ENCODE data around the gene USP44. TPM values are rescaled to one million over a fixed set of nuclear protein-coding genes. Genes with fewer than 3 reads are reported as not detected.

Gene USP44
- total and polyA plus RNA-seq, 2 donors: 0.33 to 1.3 TPM

- Histone ChIP-seq H3K9me3 (ENCODE audit: control insufficient read depth in 2 of 2, insufficient read depth in 1 of 2, low read length in 1 of 2) (peaks cover 4 to 10% of the 10 kb centered on the region in 2 donors), H3K4me3 (ENCODE audit: low read length in 2 of 2) (no peak overlapping the region), H3K27ac (ENCODE audit: low read depth in 1 of 2, low read length in 1 of 2) (no peak overlapping the region), H3K27me3 (ENCODE audit: control insufficient read depth in 2 of 2, insufficient read depth in 1 of 2, low read length in 1 of 2) (peaks cover 26 to 45% of the 10 kb centered on the region in 2 donors), H3K36me3 (ENCODE audit: control insufficient read depth in 2 of 2, insufficient read depth in 2 of 2, low read length in 1 of 2) (no peaks in the 10 kb centered on the region), H3K4me1 (ENCODE audit: control insufficient read depth in 2 of 2, insufficient read depth in 2 of 2, low read length in 2 of 2) (peaks cover 0 to 10% of the 10 kb centered on the region in 2 donors)
- WGBS: 68% methylated on average over 3 of the region's 3 CpGs
- DNase-seq (ENCODE audit: low read depth in 6 of 9, low spot score in 9 of 9): no peak
These were observed 6.5 kb downstream of the USP44 start for GRCh38 chr12:95544756-95545155.

- H3K27me3 ChIP-seq (ENCODE audit: control insufficient read depth in 2 of 2, insufficient read depth in 1 of 2, low read length in 1 of 2): peaks cover 25 to 32% of the 10 kb centered on the region in 2 donors
- 98% methylated on average over 7 of the region's 7 CpGs for WGBS
These were observed 8.0 kb downstream of the USP44 start for GRCh38 chr12:95543305-95543704.

GRCh38 chr12:95541436-95541835, 9.8 kb downstream of the USP44 start:
- no peaks in the 10 kb centered on the region for H3K4me1 ChIP-seq (ENCODE audit: control insufficient read depth in 2 of 2, insufficient read depth in 2 of 2, low read length in 2 of 2)
- DNase-seq (ENCODE audit: low read depth in 6 of 9, low spot score in 9 of 9): no peak
- no peaks in the 10 kb centered on the region for H3K9me3 ChIP-seq (ENCODE audit: control insufficient read depth in 2 of 2, insufficient read depth in 1 of 2, low read length in 1 of 2)
- H3K36me3 ChIP-seq (ENCODE audit: control insufficient read depth in 2 of 2, insufficient read depth in 2 of 2, low read length in 1 of 2): no peaks in the 10 kb centered on the region
- 95% methylated on average over 7 of the region's 7 CpGs for WGBS
- H3K27me3 ChIP-seq (ENCODE audit: control insufficient read depth in 2 of 2, insufficient read depth in 1 of 2, low read length in 1 of 2): peaks cover 9 to 13% of the 10 kb centered on the region in 2 donors
- no peak overlapping the region for H3K4me3 ChIP-seq (ENCODE audit: low read length in 2 of 2)
- no peak overlapping the region for H3K27ac ChIP-seq (ENCODE audit: low read depth in 1 of 2, low read length in 1 of 2)

More at GRCh38 chr12:95543305-95543704, 8.0 kb downstream of the USP44 start:
- Histone ChIP-seq H3K9me3 (ENCODE audit: control insufficient read depth in 2 of 2, insufficient read depth in 1 of 2, low read length in 1 of 2) (peaks cover 0 to 3% of the 10 kb centered on the region in 2 donors), H3K4me1 (ENCODE audit: control insufficient read depth in 2 of 2, insufficient read depth in 2 of 2, low read length in 2 of 2) (peaks cover 0 to 9% of the 10 kb centered on the region in 2 donors), H3K4me3 (ENCODE audit: low read length in 2 of 2) (no peak overlapping the region), H3K36me3 (ENCODE audit: control insufficient read depth in 2 of 2, insufficient read depth in 2 of 2, low read length in 1 of 2) (no peaks in the 10 kb centered on the region), H3K27ac (ENCODE audit: low read depth in 1 of 2, low read length in 1 of 2) (no peak overlapping the region)
- no peak for DNase-seq (ENCODE audit: low read depth in 6 of 9, low spot score in 9 of 9)

DNA sequence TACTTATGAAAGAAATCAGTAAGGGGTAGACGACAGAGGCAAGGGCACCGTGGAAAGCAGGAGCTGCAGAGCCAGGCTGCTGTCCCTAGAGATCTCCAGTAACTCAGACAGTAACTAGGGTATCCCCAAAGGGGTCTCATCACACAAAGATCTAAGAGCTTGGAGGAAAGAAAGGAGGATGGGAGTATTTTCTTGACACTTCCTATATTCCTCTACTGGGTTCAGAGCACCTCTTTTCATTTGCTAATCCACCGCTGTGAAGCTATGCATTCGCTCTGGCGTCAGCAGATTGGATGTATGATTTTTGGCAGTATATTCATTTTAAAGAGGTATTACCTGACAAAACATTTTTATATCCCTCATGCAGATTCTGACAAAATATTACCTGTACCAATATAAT, 12.6 kb downstream of the USP44 start:
- no peaks in the 10 kb centered on the region for H3K4me1 ChIP-seq (ENCODE audit: control insufficient read depth in 2 of 2, insufficient read depth in 2 of 2, low read length in 2 of 2)

DNA sequence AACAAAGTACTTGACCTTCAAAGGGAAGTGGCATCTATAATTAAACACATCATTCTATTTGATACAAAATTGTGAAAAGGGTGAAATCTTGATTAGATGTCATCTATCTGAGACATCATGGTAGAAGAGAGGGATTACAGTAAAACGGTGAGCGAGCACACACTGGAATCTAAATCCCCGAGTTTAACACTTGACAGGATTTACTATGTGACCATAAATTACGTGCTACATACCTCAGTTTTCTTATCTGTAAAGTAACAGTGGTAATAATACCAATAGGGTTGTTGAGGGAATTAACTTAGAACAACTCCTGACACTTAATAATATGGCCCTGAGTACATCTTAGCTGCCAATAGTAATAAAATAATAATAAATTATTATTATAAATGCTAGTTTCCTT, 13.3 kb downstream of the USP44 start:
- H3K27ac ChIP-seq (ENCODE audit: low read depth in 1 of 2, low read length in 1 of 2): no peak overlapping the region
- WGBS: 93% methylated on average over 4 of the region's 4 CpGs

More for the DNA sequence above, 12.6 kb downstream of the USP44 start:
- H3K27ac ChIP-seq (ENCODE audit: low read depth in 1 of 2, low read length in 1 of 2): no peak overlapping the region
- 92% methylated on average over 5 of the region's 5 CpGs for WGBS
- no peaks in the 10 kb centered on the region for H3K27me3 ChIP-seq (ENCODE audit: control insufficient read depth in 2 of 2, insufficient read depth in 1 of 2, low read length in 1 of 2)
- no peaks in the 10 kb centered on the region for H3K9me3 ChIP-seq (ENCODE audit: control insufficient read depth in 2 of 2, insufficient read depth in 1 of 2, low read length in 1 of 2)
- DNase-seq (ENCODE audit: low read depth in 6 of 9, low spot score in 9 of 9): no peak
- H3K36me3 ChIP-seq (ENCODE audit: control insufficient read depth in 2 of 2, insufficient read depth in 2 of 2, low read length in 1 of 2): no peaks in the 10 kb centered on the region
- H3K4me3 ChIP-seq (ENCODE audit: low read length in 2 of 2): no peak overlapping the region

DNA sequence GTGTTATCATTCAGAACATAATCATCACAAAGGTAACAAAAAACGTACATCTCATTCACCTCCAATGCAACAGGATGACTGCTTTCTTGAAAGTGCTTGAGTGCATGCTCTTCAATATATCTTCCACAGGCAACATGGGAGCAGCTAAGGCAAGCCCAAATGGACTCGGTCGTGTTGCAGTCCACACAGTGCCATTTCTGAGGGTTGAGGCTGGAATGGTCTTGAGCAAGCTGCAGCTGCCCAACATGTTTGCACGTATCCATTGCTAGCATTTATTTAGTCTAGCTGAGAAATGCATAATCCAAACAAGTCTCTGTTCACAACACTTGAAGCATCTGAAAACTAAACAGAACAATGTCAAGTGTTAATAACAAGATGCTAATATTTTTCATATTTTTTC, 17.3 kb downstream of the USP44 start:
- Histone ChIP-seq H3K4me1 (ENCODE audit: control insufficient read depth in 2 of 2, insufficient read depth in 2 of 2, low read length in 2 of 2) (no peaks in the 10 kb centered on the region), H3K9me3 (ENCODE audit: control insufficient read depth in 2 of 2, insufficient read depth in 1 of 2, low read length in 1 of 2) (no peaks in the 10 kb centered on the region), H3K4me3 (ENCODE audit: low read length in 2 of 2) (no peak overlapping the region), H3K36me3 (ENCODE audit: control insufficient read depth in 2 of 2, insufficient read depth in 2 of 2, low read length in 1 of 2) (no peaks in the 10 kb centered on the region), H3K27me3 (ENCODE audit: control insufficient read depth in 2 of 2, insufficient read depth in 1 of 2, low read length in 1 of 2) (no peaks in the 10 kb centered on the region), H3K27ac (ENCODE audit: low read depth in 1 of 2, low read length in 1 of 2) (no peak overlapping the region)
- DNase-seq (ENCODE audit: low read depth in 6 of 9, low spot score in 9 of 9): no peak
- 89% methylated on average over 4 of the region's 4 CpGs for WGBS

More for the DNA sequence above, 13.3 kb downstream of the USP44 start:
- Histone ChIP-seq H3K27me3 (ENCODE audit: control insufficient read depth in 2 of 2, insufficient read depth in 1 of 2, low read length in 1 of 2) (no peaks in the 10 kb centered on the region), H3K4me3 (ENCODE audit: low read length in 2 of 2) (no peak overlapping the region), H3K36me3 (ENCODE audit: control insufficient read depth in 2 of 2, insufficient read depth in 2 of 2, low read length in 1 of 2) (no peaks in the 10 kb centered on the region), H3K4me1 (ENCODE audit: control insufficient read depth in 2 of 2, insufficient read depth in 2 of 2, low read length in 2 of 2) (no peaks in the 10 kb centered on the region), H3K9me3 (ENCODE audit: control insufficient read depth in 2 of 2, insufficient read depth in 1 of 2, low read length in 1 of 2) (no peaks in the 10 kb centered on the region)
- DNase-seq (ENCODE audit: low read depth in 6 of 9, low spot score in 9 of 9): no peak

- WGBS: 88% methylated on average over 5 of the region's 5 CpGs
- no peak overlapping the region for H3K27ac ChIP-seq (ENCODE audit: low read depth in 1 of 2, low read length in 1 of 2)
- H3K36me3 ChIP-seq (ENCODE audit: control insufficient read depth in 2 of 2, insufficient read depth in 2 of 2, low read length in 1 of 2): no peaks in the 10 kb centered on the region
- H3K4me3 ChIP-seq (ENCODE audit: low read length in 2 of 2): no peak overlapping the region
- no peaks in the 10 kb centered on the region for H3K9me3 ChIP-seq (ENCODE audit: control insufficient read depth in 2 of 2, insufficient read depth in 1 of 2, low read length in 1 of 2)
- H3K27me3 ChIP-seq (ENCODE audit: control insufficient read depth in 2 of 2, insufficient read depth in 1 of 2, low read length in 1 of 2): no peaks in the 10 kb centered on the region
- no peaks in the 10 kb centered on the region for H3K4me1 ChIP-seq (ENCODE audit: control insufficient read depth in 2 of 2, insufficient read depth in 2 of 2, low read length in 2 of 2)
- no peak for DNase-seq (ENCODE audit: low read depth in 6 of 9, low spot score in 9 of 9)
These were observed 18.4 kb downstream of the USP44 start for GRCh38 chr12:95532851-95533250.

GRCh38 chr12:95529693-95530225, 21.5 kb downstream of the USP44 start:
- Histone ChIP-seq H3K36me3 (ENCODE audit: control insufficient read depth in 2 of 2, insufficient read depth in 2 of 2, low read length in 1 of 2) (no peaks in the 10 kb centered on the region), H3K4me1 (ENCODE audit: control insufficient read depth in 2 of 2, insufficient read depth in 2 of 2, low read length in 2 of 2) (no peaks in the 10 kb centered on the region), H3K27ac (ENCODE audit: low read depth in 1 of 2, low read length in 1 of 2) (no peak overlapping the region), H3K27me3 (ENCODE audit: control insufficient read depth in 2 of 2, insufficient read depth in 1 of 2, low read length in 1 of 2) (no peaks in the 10 kb centered on the region), H3K4me3 (ENCODE audit: low read length in 2 of 2) (no peak overlapping the region), H3K9me3 (ENCODE audit: control insufficient read depth in 2 of 2, insufficient read depth in 1 of 2, low read length in 1 of 2) (no peaks in the 10 kb centered on the region)
- no peak for DNase-seq (ENCODE audit: low read depth in 6 of 9, low spot score in 9 of 9)
- 97% methylated on average over 4 of the region's 4 CpGs for WGBS

DNA sequence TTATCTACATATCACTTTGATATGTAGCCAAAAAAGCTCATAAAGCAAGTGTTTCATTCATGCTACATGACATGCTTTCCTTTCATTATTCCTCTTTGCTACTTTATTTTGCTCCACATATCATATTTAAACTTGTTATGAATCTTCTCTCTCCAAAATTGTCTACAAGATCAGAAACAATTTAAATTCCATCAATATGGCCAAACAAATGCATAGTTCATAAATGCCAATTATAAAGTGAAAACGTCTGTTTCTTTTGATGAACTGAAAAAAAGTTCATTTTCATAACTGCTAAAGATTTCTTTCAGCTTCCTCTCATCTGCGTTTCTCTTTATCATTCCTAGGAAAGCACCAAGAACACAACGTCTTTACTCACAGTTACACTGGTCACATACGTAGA, 22.8 kb downstream of the USP44 start:
- no peak overlapping the region for H3K4me3 ChIP-seq (ENCODE audit: low read length in 2 of 2)
- no peak overlapping the region for H3K27ac ChIP-seq (ENCODE audit: low read depth in 1 of 2, low read length in 1 of 2)
- WGBS: 90% methylated on average over 4 of the region's 4 CpGs
- DNase-seq (ENCODE audit: low read depth in 6 of 9, low spot score in 9 of 9): no peak
- no peaks in the 10 kb centered on the region for H3K27me3 ChIP-seq (ENCODE audit: control insufficient read depth in 2 of 2, insufficient read depth in 1 of 2, low read length in 1 of 2)
- H3K4me1 ChIP-seq (ENCODE audit: control insufficient read depth in 2 of 2, insufficient read depth in 2 of 2, low read length in 2 of 2): no peaks in the 10 kb centered on the region
- no peaks in the 10 kb centered on the region for H3K9me3 ChIP-seq (ENCODE audit: control insufficient read depth in 2 of 2, insufficient read depth in 1 of 2, low read length in 1 of 2)
- no peaks in the 10 kb centered on the region for H3K36me3 ChIP-seq (ENCODE audit: control insufficient read depth in 2 of 2, insufficient read depth in 2 of 2, low read length in 1 of 2)

All from thymus (tissue), 11 donors.